SJCRH30 (cell line): ENCODE data around the gene SIPA1L3. TPM values are rescaled to one million over a fixed set of nuclear protein-coding genes. Genes with fewer than 3 reads are reported as not detected.
A peak's percentile ranks its signal among the peaks of the same experiment; 100 is the strongest.
"Not testable (repeated sequence)": the region's sequence is repeated elsewhere in the genome, so short reads cannot be mapped to it uniquely, and the experiment has no call there.

Experiments used
- DNase-seq, 2 experiments: peaks; one replicate each; pipeline ENCODE4 v3.0.0-alpha.2; 2015 to 2020
- H3K27ac ChIP-seq: fragments of 250-450 bp; sonication (Bioruptor Pico); 2 replicates; pipeline ENCODE4 v1.5.1; 2020; ENCODE audit warnings: mild to moderate bottlenecking, moderate library complexity
- H3K27me3 ChIP-seq: fragments of 250-450 bp; sonication (Bioruptor Pico); 2 replicates; pipeline ENCODE4 v1.5.1; 2020; ENCODE audit warnings: mild to moderate bottlenecking, moderate library complexity
- H3K36me3 ChIP-seq: fragments of 250-450 bp; sonication (Bioruptor Pico); 2 replicates; pipeline ENCODE4 v1.5.1; 2020; ENCODE audit warnings: mild to moderate bottlenecking, moderate library complexity
- H3K4me1 ChIP-seq: fragments of 250-450 bp; sonication (Bioruptor Pico); 2 replicates; pipeline ENCODE4 v1.5.1; 2020; ENCODE audit warnings: mild to moderate bottlenecking, moderate library complexity
- H3K4me3 ChIP-seq: fragments of 250-450 bp; sonication (Bioruptor Pico); 2 replicates; pipeline ENCODE4 v1.5.1; 2020; ENCODE audit warnings: mild to moderate bottlenecking, moderate library complexity
- H3K9me3 ChIP-seq: fragments of 250-450 bp; sonication (Bioruptor Pico); replicated peaks from 2 replicates; pipeline ENCODE4 v1.5.1; 2020; ENCODE audit warnings: mild to moderate bottlenecking, moderate library complexity
- total RNA-seq: library from RNA; depleted of rRNA; stranded (reverse); fragments of >200 nt; shearing (Covaris generic); gene quantifications from 2 replicates; pipeline ENCODE4 v1.2.3, GENCODE V29; 2014

Gene SIPA1L3
- total RNA-seq, 1 experiment from 2014 or later = 19.8 TPM

- no peaks in the 10 kb centered on the region; the same call in 1 of the 2 replicates for H3K4me1 ChIP-seq
- peaks cover 4% of the 10 kb centered on the region; the same call in 1 of the 2 replicates for H3K36me3 ChIP-seq
- H3K9me3 ChIP-seq = no peaks in the 10 kb centered on the region
- H3K4me3 ChIP-seq = no peak overlapping the region
- H3K27me3 ChIP-seq = no peaks in the 10 kb centered on the region
- H3K27ac ChIP-seq = no peak overlapping the region
- DNase-seq = no peak
These were observed 110.6 kb downstream of the SIPA1L3 start for GRCh38 chr19:38017401-38018151.

DNA sequence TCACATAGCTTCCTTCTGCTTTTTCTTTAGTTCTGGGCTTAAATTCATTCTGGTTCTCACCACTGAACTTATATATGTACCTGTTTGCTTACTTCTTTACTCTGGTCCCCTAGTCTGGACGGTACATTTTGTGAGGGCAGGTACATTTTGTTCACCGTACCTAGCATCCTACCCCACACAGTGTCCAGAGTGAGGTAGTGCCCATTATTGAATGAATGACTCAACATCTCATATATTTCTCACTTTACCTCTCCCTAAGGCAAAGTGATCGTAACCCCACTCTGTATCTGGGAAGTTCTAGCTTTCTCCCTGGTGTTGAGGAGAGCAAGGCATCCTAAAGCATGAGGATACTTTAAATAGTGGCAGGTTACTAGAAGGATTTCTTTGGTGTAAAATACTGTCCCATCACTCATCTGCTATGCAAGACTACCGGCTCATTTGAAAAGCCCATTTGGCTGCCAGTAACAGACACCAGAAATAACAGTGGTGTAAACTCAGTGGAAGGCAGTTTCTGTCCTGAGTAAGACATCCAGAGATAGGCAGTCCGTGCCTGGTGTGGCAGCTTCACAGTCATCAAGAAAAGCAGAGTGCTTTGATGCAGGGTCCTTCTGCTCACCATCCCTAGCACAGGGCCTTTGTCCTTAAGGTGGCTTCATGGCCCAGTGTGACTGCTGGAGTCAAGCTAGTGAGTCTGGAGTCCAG is 111.8 kb downstream of the SIPA1L3 start:
- Histone ChIP-seq H3K9me3 (no peaks in the 10 kb centered on the region), H3K36me3 (peaks cover under 1% of the 10 kb centered on the region; the same call in 1 of the 2 replicates), H3K27ac (no peak overlapping the region), H3K27me3 (no peaks in the 10 kb centered on the region), H3K4me1 (no peaks in the 10 kb centered on the region), H3K4me3 (no peak overlapping the region)
- no peak for DNase-seq

- H3K4me3 ChIP-seq = no peak overlapping the region
- no peaks in the 10 kb centered on the region for H3K9me3 ChIP-seq
- H3K27me3 ChIP-seq = no peaks in the 10 kb centered on the region
- H3K27ac ChIP-seq = no peak overlapping the region
- no peaks in the 10 kb centered on the region for H3K4me1 ChIP-seq
- no peak for DNase-seq
- H3K36me3 ChIP-seq = no peaks in the 10 kb centered on the region
These were observed 112.4 kb downstream of the SIPA1L3 start for GRCh38 chr19:38019396-38019724.

GRCh38 chr19:38020311-38020710 is 113.3 kb downstream of the SIPA1L3 start:
- DNase-seq = peak in 1 of 2 experiments; percentile 34
- H3K27me3 ChIP-seq = no peaks in the 10 kb centered on the region
- no peak overlapping the region for H3K4me3 ChIP-seq

GRCh38 chr19:38021352-38021751 is 114.3 kb downstream of the SIPA1L3 start:
- Histone ChIP-seq H3K27me3 (no peaks in the 10 kb centered on the region), H3K9me3 (no peaks in the 10 kb centered on the region), H3K4me1 (no peaks in the 10 kb centered on the region), H3K36me3 (no peaks in the 10 kb centered on the region), H3K27ac (no peak overlapping the region), H3K4me3 (no peak overlapping the region)
- no peak for DNase-seq

More at GRCh38 chr19:38020311-38020710, 113.3 kb downstream of the SIPA1L3 start:
- H3K27ac ChIP-seq = no peak overlapping the region
- H3K9me3 ChIP-seq = no peaks in the 10 kb centered on the region
- no peaks in the 10 kb centered on the region for H3K4me1 ChIP-seq
- H3K36me3 ChIP-seq = no peaks in the 10 kb centered on the region

GRCh38 chr19:38022791-38023670 is 116.0 kb downstream of the SIPA1L3 start:
- no peaks in the 10 kb centered on the region for H3K9me3 ChIP-seq
- no peak overlapping the region for H3K27ac ChIP-seq
- H3K27me3 ChIP-seq = no peaks in the 10 kb centered on the region
- DNase-seq = no peak
- no peaks in the 10 kb centered on the region for H3K4me1 ChIP-seq
- no peaks in the 10 kb centered on the region; the same call in 1 of the 2 replicates for H3K36me3 ChIP-seq
- no peak overlapping the region for H3K4me3 ChIP-seq

- no peaks in the 10 kb centered on the region for H3K27me3 ChIP-seq
- no peak overlapping the region for H3K4me3 ChIP-seq
- no peaks in the 10 kb centered on the region for H3K4me1 ChIP-seq
- no peak overlapping the region for H3K27ac ChIP-seq
- no peaks in the 10 kb centered on the region for H3K9me3 ChIP-seq
- no peak for DNase-seq
- no peaks in the 10 kb centered on the region; the same call in none of the 2 replicates for H3K36me3 ChIP-seq
These were observed 116.9 kb downstream of the SIPA1L3 start for GRCh38 chr19:38023671-38024541.

DNA sequence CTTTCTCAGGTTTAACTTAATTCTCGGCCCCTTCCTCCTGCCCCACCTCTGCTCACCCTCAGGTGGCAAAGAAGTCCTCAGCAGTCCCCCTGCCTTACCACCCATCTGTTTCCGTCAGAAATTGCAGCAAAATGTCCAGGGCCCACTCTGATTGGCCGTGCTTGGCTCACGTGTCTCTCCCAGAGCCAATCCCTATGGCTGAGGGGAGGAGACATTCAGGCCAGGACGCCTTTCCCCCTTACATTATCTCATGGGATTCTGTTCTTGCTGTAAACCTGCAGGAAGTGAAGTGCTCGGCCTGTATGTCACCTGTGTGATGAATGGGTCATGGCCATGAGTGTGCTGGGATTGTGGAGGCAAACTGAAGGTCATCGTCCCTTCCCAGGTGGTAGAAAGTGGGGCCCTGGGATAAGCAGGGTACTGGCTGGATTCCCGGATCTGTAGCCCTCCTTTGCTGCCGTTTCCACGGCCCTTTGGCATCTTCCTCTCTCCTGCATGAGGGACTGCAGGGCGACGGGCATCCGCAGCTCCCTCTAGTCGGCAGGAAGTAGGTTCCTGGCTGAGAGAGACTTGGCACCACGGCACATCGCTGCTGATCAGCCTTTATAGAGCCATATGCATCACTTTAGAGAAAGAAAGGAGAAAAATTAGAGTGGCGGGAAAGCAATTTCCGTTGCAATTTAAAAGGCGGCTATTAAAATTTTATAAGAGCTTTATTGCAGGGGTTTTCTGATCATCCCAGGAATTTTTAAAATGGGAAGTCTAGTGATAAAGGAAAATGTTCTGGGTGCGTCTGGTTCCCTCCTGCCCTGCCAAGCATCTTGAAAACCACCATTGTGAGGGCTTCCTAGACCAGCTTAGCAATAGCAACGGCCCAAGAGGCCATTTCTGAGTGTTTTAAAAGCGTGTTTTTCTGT is 118.2 kb downstream of the SIPA1L3 start:
- H3K9me3 ChIP-seq = no peaks in the 10 kb centered on the region
- no peak for DNase-seq
- no peak overlapping the region for H3K27ac ChIP-seq

DNA sequence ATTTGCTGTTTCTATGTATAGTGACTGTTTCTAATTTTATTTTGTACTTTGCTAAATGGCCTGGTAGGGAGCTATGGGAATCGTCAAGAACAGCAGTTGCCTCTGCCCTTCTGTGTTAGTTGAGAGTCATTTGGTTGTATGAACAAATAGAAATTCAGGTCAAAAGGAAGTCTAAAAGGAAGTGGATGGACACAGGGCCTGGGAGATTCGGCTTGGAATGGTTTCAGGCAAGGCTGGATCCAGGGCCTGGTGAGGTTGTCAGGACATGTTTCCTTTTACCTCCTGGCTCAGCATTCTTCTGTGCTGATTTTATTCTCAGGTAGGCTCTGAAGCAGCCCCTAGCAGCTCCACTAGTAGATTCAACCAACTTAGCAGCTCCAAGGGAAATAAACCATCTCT is 118.9 kb downstream of the SIPA1L3 start:
- DNase-seq = no peak
- no peaks in the 10 kb centered on the region for H3K4me1 ChIP-seq
- no peak overlapping the region for H3K27ac ChIP-seq
- H3K36me3 ChIP-seq = peaks cover 5% of the 10 kb centered on the region
- no peaks in the 10 kb centered on the region for H3K27me3 ChIP-seq
- no peaks in the 10 kb centered on the region for H3K9me3 ChIP-seq
- no peak overlapping the region for H3K4me3 ChIP-seq

More for the DNA sequence above, 118.2 kb downstream of the SIPA1L3 start:
- H3K4me3 ChIP-seq = no peak overlapping the region
- peaks cover 4% of the 10 kb centered on the region for H3K36me3 ChIP-seq
- no peaks in the 10 kb centered on the region for H3K4me1 ChIP-seq
- no peaks in the 10 kb centered on the region for H3K27me3 ChIP-seq

DNA sequence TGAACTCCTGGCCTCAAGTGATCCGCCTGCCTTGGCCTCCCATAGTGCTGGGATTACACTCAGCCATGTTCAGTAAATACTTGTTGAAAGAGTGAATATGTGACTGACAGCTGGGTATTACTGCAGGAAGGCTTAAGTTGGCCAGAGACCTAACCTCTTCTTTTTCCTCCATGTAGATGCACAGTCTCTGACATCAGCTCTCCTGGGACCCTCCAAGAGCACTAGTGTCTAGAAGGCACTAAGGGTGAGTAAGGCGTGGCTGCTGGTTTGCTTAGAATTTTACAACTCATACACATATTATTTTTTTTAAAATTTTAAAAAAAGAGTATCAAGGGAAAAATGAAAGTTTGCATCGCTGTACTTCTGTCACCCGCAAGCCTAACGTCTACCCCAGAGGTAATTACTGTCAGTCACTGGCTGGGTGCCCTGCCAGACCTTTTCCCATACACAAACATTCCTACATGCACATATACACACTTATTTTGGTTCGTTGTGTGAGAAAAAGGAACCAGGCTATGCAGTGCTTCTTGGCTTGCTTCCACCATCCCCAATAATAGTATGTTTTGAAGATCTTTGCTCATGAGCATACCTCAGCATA is 122.0 kb downstream of the SIPA1L3 start:
- no peaks in the 10 kb centered on the region for H3K27me3 ChIP-seq
- H3K9me3 ChIP-seq = no peaks in the 10 kb centered on the region
- no peaks in the 10 kb centered on the region for H3K4me1 ChIP-seq
- no peak for DNase-seq
- H3K36me3 ChIP-seq = peaks cover 7% of the 10 kb centered on the region
- no peak overlapping the region for H3K27ac ChIP-seq
- no peak overlapping the region for H3K4me3 ChIP-seq

GRCh38 chr19:38030001-38030400 is 123.0 kb downstream of the SIPA1L3 start:
- not testable (repeated sequence) for H3K4me1 ChIP-seq, H3K27ac ChIP-seq, H3K4me3 ChIP-seq, H3K9me3 ChIP-seq, H3K27me3 ChIP-seq, DNase-seq, H3K36me3 ChIP-seq

DNA sequence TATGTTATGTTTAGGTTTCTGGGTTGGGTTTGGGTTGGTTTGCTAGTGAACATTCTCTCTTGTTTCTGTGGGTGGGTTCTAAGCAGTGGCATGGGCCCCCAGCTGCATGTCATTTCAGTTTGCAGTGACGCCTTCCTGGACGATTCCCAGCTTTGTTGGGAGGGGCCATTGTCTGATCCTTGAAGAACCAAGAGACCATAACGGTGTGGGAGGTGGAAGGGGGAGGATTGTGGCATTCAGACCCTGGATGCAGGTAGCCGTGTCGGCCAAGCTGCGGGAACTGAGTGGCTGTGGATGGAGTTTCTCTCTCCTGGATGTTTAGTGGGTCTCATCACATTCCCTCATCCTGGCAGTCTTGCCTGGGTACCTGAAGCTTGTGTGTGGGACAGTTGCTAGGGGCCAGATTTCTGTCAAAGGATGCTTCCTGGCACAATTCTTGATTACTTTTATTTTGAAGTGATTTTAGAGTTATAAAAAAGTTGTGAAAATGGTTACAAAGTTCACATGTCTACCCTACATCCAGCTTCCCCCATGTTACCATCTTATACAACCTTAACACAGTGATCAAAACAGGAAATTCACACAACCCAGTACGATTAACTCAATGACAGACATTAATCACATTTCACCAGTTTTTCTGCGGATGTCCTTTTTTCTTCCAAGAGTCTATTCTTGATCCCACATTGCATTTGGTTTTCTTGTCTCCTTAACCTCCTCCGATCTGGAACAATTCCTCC is 123.8 kb downstream of the SIPA1L3 start:
- peaks cover 7% of the 10 kb centered on the region for H3K36me3 ChIP-seq
- no peaks in the 10 kb centered on the region for H3K9me3 ChIP-seq
- H3K27ac ChIP-seq = no peak overlapping the region
- DNase-seq = no peak
- peaks cover 5% of the 10 kb centered on the region for H3K4me1 ChIP-seq
- no peaks in the 10 kb centered on the region for H3K27me3 ChIP-seq
- no peak overlapping the region for H3K4me3 ChIP-seq
